Ovary (tissue), 9 donors: ENCODE measurements around the gene PRKCH. TPM values are rescaled to one million over a fixed set of nuclear protein-coding genes. Genes with fewer than 3 reads are reported as not detected.

Experiments used
- DNase-seq, 5 donors: peaks; one replicate each; pipeline ENCODE4 v3.0.0-alpha.2; 2019 to 2020
- H3K27ac ChIP-seq, 2 donors: fragments of 200-600 bp; one replicate each; pipeline versions ENCODE4 v1.5.1 to v1.8.0; 2019 to 2022
- H3K27me3 ChIP-seq: fragments of 200-600 bp; one replicate; pipeline ENCODE4 v1.8.0; 2022
- H3K36me3 ChIP-seq: fragments of 200-600 bp; sonication (generic); one replicate; pipeline ENCODE4 v1.5.1; 2019
- H3K4me1 ChIP-seq: one replicate; pipeline ENCODE4 v1.8.1; 2013; ENCODE audit warnings: mild to moderate bottlenecking, moderate library complexity; ENCODE audit not compliant: insufficient read depth
- H3K4me3 ChIP-seq: fragments of 200-600 bp; sonication (generic); one replicate; pipeline ENCODE4 v1.5.1; 2017
- H3K9me3 ChIP-seq, 2 donors: fragments of 200-600 bp in 1 of 2; sonication (generic) in 1 of 2; one replicate each; pipeline versions ENCODE4 v1.5.1 to v1.8.1; 2013 to 2019; ENCODE audit warnings: mild to moderate bottlenecking in 1 of 2, moderate library complexity in 1 of 2
- CTCF ChIP-seq, 3 donors: fragments of 450-650 bp in 2 of 3; fragments of 200-600 bp in 1 of 3; IDR thresholded peaks; one replicate each; pipeline versions ENCODE4 v1.5.1 to v1.8.0; 2016 to 2022; ENCODE audit warnings: antibody characterized with exemption in 3 of 3, mild to moderate bottlenecking in 1 of 3
- EP300 ChIP-seq: sonication (generic); formaldehyde crosslinking; IDR thresholded peaks from one replicate; pipeline ENCODE4 v1.6.1; 2017; ENCODE audit warnings: antibody characterized with exemption
- POLR2A ChIP-seq: fragments of 450-650 bp; IDR thresholded peaks from one replicate; pipeline ENCODE4 v1.6.1; 2017; ENCODE audit warnings: antibody characterized with exemption, mild to moderate bottlenecking, moderate library complexity
- WGBS, 3 donors: extraction: QIAGEN DNeasy Blood & Tissue Kit in 1 of 3; methylation state at CpG; one replicate each; pipeline versions ENCODE4 v1.1.5 to v1.1.7; 2013 to 2017; 5-methylcytosine and 5-hydroxymethylcytosine counted together
- intact Hi-C, 4 donors: fragments of 100-400 bp; cut with DNase I; formaldehyde crosslinking; loops; one replicate each; pipeline versions ENCODE4 v1.11.0 to v1.15.1; 2022 to 2023
- polyA plus RNA-seq, 2 donors: library from polyadenylated mRNA; stranded (reverse); fragments of 200-250 nt in 1 of 2; fragments of 350-450 nt in 1 of 2; fragmentation: Illumina TruSeq in 1 of 2; extraction: RNeasy Lipid Tissue Mini Kit (QIAGEN cat#74804) in 1 of 2; gene quantifications; one replicate each; pipeline ENCODE4 v1.2.3, GENCODE V29; 2013 to 2014
- total RNA-seq, 7 donors: library from RNA; depleted of rRNA in 2 of 7; stranded (reverse); fragments of >200 nt in 2 of 7; fragmentation: NEBNext Ultra II Directional in 3 of 7; extraction: Animal tissue kit (Norgen Biotek cat#: 25700) in 3 of 7; gene quantifications; one replicate each; pipeline versions ENCODE4 v1.1.0 to v1.2.4, GENCODE V29; 2016 to 2023
- donor health status: DM: no; HTN: no; CAD: no; lungs with moderate emphysema.
- donor health status: DM: no; HTN: no; CAD: no.
- donor health status: Bipolar disorder and iron deficiency.
- donor health status: DM: yes; HTN: yes; CAD: no.
- donor health status: DM: no; HTN: no; CAD: no.
- donor health status: DM: yes; HTN: yes; CAD: no.

The PRKCH gene
- total and polyA plus RNA-seq, 9 donors = 8.4 to 47.6 (median 15.9) TPM

GRCh38 chr14:61362072-61362750 is 40.8 kb downstream of the PRKCH start:
- Histone ChIP-seq H3K4me3 (no peak overlapping the region), H3K36me3 (no peaks in the 10 kb centered on the region), H3K9me3 (no peaks in the 10 kb centered on the region), H3K4me1 (no peaks in the 10 kb centered on the region), H3K27ac (no peak overlapping the region), H3K27me3 (no peaks in the 10 kb centered on the region)
- intact Hi-C loops = no loop called here
- 57 to 69% (median 58%) methylated on average over 5 of the region's 5 CpGs for WGBS, 3 donors
- TF ChIP-seq CTCF (IDR thresholded peaks at IDR 0.05) (no peak), POLR2A (no peak), EP300 (no peak)
- no peak for DNase-seq

GRCh38 chr14:61364243-61364642 is 42.9 kb downstream of the PRKCH start:
- H3K4me3 ChIP-seq = no peak overlapping the region
- WGBS, 3 donors = 62 to 65% (median 62%) methylated on average over 2 of the region's 2 CpGs

GRCh38 chr14:61365667-61366212 is 44.4 kb downstream of the PRKCH start:
- Histone ChIP-seq H3K27me3 (no peaks in the 10 kb centered on the region), H3K36me3 (no peaks in the 10 kb centered on the region), H3K27ac (no peak overlapping the region), H3K4me1 (peaks cover 3% of the 10 kb centered on the region), H3K4me3 (no peak overlapping the region), H3K9me3 (no peaks in the 10 kb centered on the region)
- DNase-seq = no peak
- no peak for TF ChIP-seq EP300
- TF ChIP-seq POLR2A = no peak
- no peak for TF ChIP-seq CTCF (IDR thresholded peaks at IDR 0.05)
- 50 to 60% (median 50%) methylated on average over 3 of the region's 3 CpGs for WGBS, 3 donors
- intact Hi-C loops = no loop called here

More at GRCh38 chr14:61364243-61364642, 42.9 kb downstream of the PRKCH start:
- Histone ChIP-seq H3K36me3 (no peaks in the 10 kb centered on the region), H3K9me3 (no peaks in the 10 kb centered on the region), H3K27me3 (no peaks in the 10 kb centered on the region), H3K4me1 (peaks cover 3% of the 10 kb centered on the region), H3K27ac (no peak overlapping the region)
- TF ChIP-seq EP300 (no peak), POLR2A (no peak), CTCF (IDR thresholded peaks at IDR 0.05) (no peak)
- intact Hi-C loops = no loop called here
- no peak for DNase-seq

- TF ChIP-seq CTCF (IDR thresholded peaks at IDR 0.05) = no peak
- TF ChIP-seq EP300 = no peak
- TF ChIP-seq POLR2A = no peak
- intact Hi-C loops = no loop called here
- DNase-seq = no peak
- Histone ChIP-seq H3K4me3 (no peak overlapping the region), H3K36me3 (no peaks in the 10 kb centered on the region), H3K9me3 (no peaks in the 10 kb centered on the region), H3K4me1 (peaks cover 3% of the 10 kb centered on the region), H3K27ac (no peak overlapping the region), H3K27me3 (no peaks in the 10 kb centered on the region)
- WGBS, 3 donors = 64 to 68% (median 66%) methylated on average over 5 of the region's 5 CpGs
Observed at GRCh38 chr14:61368114-61368710, 46.8 kb downstream of the PRKCH start.
